Measurements from ENCODE around the gene INTS14. TPM values are rescaled to one million over a fixed set of nuclear protein-coding genes. Genes with fewer than 3 reads are reported as not detected.

Gene INTS14
- total RNA-seq, 6 experiments from 2014 or later, result 15.3 to 19.8 (median 17.4) TPM

DNA sequence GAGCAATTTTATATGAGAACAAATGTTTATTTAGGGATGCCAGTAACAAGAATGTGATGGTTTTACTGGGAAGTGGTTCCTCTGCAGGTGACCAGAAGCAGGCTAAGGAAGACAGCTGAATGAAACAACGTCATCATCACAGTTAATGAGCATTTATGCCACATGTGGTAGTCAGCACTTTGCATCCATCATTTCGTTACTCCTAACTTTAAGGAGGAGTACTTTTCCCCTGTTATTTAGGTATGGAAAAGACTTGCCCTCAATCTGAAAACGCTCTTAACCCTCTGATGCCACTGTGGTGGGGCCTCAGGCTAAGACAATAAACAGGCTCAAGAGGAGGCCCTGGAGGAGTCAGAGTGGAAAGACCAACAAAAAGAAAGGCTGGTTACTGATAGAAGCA, 31.2 kb downstream of the INTS14 start:
- no peak for DNase-seq
- Histone ChIP-seq H3K9me3 (no peaks in the 10 kb centered on the region), H3K27me3 (no peaks in the 10 kb centered on the region), H3K27ac (no peak overlapping the region), H3K36me3 (peaks cover 0 to 33% (median 10%) of the 10 kb centered on the region in 4 donors), H3K4me1 (no peaks in the 10 kb centered on the region), H3K4me3 (no peak overlapping the region)
- TF ChIP-seq POLR2A (IDR thresholded peaks at IDR 0.05), result no peak
- TF ChIP-seq, protein P1, sequence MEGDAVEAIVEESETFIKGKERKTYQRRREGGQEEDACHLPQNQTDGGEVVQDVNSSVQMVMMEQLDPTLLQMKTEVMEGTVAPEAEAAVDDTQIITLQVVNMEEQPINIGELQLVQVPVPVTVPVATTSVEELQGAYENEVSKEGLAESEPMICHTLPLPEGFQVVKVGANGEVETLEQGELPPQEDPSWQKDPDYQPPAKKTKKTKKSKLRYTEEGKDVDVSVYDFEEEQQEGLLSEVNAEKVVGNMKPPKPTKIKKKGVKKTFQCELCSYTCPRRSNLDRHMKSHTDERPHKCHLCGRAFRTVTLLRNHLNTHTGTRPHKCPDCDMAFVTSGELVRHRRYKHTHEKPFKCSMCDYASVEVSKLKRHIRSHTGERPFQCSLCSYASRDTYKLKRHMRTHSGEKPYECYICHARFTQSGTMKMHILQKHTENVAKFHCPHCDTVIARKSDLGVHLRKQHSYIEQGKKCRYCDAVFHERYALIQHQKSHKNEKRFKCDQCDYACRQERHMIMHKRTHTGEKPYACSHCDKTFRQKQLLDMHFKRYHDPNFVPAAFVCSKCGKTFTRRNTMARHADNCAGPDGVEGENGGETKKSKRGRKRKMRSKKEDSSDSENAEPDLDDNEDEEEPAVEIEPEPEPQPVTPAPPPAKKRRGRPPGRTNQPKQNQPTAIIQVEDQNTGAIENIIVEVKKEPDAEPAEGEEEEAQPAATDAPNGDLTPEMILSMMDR (IDR thresholded peaks at IDR 0.05), result no peak
- no peak for ATAC-seq
- intact Hi-C loops (cut with DNase I), result no loop called here
- WGBS (ENCODE audit: insufficient coverage, low coverage, low lambda C conversion rate, missing lambda C conversion rate), result 86% methylated on average over 2 of the region's 3 CpGs

DNA sequence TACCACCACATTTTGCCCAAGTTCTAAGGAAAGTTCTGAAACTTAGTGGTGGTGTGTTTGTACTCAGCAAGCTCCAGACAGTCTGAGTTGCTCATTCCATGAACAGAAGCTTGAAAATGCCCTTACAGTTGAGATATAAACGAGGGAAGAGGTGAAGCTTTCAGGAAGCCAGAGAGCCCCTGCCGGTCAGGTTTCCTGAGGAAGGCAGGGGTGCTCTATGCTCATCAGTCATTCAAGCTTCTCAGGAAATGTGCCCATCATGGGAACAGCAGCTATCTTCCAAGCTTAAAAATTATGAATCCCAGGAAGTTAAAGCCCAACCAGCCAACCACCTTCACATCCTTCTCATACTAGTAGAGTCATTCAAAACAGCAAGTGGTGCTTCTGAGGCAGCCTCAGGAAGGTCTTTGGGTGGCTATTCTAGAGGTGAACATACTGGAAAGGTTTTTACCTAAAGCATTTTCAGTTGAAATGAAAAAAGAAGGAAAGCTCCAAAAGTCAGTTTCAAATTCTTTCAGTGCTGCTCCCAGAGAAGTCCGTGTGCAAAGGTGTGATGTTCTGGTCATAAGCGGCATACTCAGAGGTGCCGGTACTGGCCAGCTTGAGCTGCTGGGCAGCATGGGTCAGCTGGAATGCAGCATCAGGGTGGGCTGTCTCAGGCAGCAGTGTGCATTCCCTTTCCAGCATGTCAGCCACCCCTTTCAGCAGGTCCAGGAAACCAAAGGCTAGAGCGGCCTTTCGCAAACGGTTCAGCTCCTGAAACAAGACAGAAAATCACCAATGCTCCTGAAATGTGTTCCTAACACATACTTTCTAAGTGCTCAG, 31.8 kb downstream of the INTS14 start:
- intact Hi-C loops (cut with DNase I), result no loop called here
- ATAC-seq (no peak), DNase-seq (no peak)
- H3K36me3 ChIP-seq, result peaks cover 0 to 27% (median 9%) of the 10 kb centered on the region in 4 donors
- no peaks in the 10 kb centered on the region for H3K4me1 ChIP-seq
- TF ChIP-seq POLR2A (IDR thresholded peaks at IDR 0.05), result no peak
- TF ChIP-seq, protein P1 (IDR thresholded peaks at IDR 0.05), result no peak
- H3K27me3 ChIP-seq, result no peaks in the 10 kb centered on the region
- no peak overlapping the region for H3K27ac ChIP-seq
- no peak overlapping the region for H3K4me3 ChIP-seq
- H3K9me3 ChIP-seq, result no peaks in the 10 kb centered on the region
- WGBS (ENCODE audit: insufficient coverage, low coverage, low lambda C conversion rate, missing lambda C conversion rate), result 82% methylated on average over 8 of the region's 8 CpGs

DNA sequence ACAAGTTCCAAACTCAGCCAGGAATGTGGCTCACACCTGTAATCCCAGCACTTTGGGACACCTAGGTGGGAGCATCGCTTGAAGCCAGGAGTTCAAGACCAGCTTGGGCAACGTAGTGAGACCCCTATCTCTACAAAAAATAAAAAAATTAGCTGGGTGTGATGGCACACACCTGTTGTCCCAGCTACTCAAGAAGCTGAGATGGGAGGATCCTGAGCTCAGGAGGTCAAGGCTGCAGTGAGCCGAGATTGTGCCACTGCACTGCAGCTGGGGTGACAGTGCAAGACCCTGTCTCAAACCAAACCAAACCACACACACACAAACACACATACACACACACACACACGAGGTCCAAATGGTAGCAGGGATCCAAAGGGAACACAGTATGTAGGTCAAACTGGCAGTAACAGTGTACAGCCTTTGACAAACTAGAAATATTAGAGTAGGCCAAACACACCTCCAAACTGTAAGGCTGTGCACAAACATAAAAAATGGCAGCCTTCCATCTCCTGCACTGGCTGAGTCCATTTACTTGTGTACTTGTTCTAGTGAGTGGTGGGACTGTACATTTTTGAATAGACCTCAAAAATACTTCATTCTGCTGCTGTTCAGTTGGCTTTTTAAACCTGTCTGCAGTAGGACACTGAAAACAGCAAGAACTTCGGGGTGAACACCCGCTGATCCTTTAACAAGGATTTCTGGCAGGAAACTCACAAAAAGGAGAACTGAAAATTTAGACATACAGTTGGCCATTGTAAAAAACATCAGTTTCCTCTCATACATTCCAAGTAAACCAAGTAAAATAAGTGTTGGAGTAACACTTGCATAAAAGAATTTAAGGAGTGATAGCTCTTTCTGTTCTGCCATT, 33.6 kb downstream of the INTS14 start:
- Histone ChIP-seq H3K4me3 (no peak overlapping the region), H3K4me1 (no peaks in the 10 kb centered on the region), H3K27me3 (no peaks in the 10 kb centered on the region), H3K27ac (no peak overlapping the region), H3K9me3 (no peaks in the 10 kb centered on the region), H3K36me3 (peaks cover 0 to 27% (median 5%) of the 10 kb centered on the region in 4 donors)
- intact Hi-C loops (cut with DNase I), result no loop called here
- WGBS (ENCODE audit: insufficient coverage, low coverage, low lambda C conversion rate, missing lambda C conversion rate), result 86% methylated on average over 5 of the region's 6 CpGs
- TF ChIP-seq, protein P1 (IDR thresholded peaks at IDR 0.05), result no peak
- no peak for TF ChIP-seq POLR2A (IDR thresholded peaks at IDR 0.05)
- ATAC-seq, result no peak
- DNase-seq, result no peak

DNA sequence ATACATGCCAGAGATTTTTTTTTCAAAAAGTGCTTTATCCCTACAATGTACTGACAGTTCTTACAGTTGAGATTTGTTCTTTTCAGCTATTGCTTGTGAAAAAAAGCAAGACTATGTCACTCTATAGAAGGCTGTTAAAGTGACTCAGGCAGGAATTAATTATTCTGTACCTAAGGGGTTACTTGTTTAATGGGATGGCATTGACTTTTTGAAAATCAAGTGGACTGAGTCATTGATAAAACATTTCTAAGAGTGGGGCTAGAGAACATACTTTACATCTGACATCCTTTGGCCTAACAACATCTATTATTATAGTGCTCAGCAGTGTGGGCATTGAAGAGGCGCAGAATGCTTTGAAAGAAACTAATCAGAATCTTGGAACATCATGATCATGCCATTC, 34.3 kb downstream of the INTS14 start:
- TF ChIP-seq POLR2A (IDR thresholded peaks at IDR 0.05), result no peak
- TF ChIP-seq, protein P1 (IDR thresholded peaks at IDR 0.05), result no peak
- H3K36me3 ChIP-seq, result peaks cover 0 to 27% (median 7%) of the 10 kb centered on the region in 4 donors
- no peak overlapping the region for H3K27ac ChIP-seq
- 92% methylated on average over 1 of the region's 1 CpG for WGBS (ENCODE audit: insufficient coverage, low coverage, low lambda C conversion rate, missing lambda C conversion rate)
- H3K4me1 ChIP-seq, result no peaks in the 10 kb centered on the region
- intact Hi-C loops (cut with DNase I), result no loop called here
- ATAC-seq (no peak), DNase-seq (no peak)
- no peaks in the 10 kb centered on the region for H3K27me3 ChIP-seq
- H3K4me3 ChIP-seq, result no peak overlapping the region
- no peaks in the 10 kb centered on the region for H3K9me3 ChIP-seq
